ENCODE results near the gene FKBP10.
A peak's percentile ranks its signal among the peaks of the same experiment; 100 is the strongest.
"Not testable (repeated sequence)": the region's sequence is repeated elsewhere in the genome, so short reads cannot be mapped to it uniquely, and the experiment has no call there.

Gene FKBP10

DNA sequence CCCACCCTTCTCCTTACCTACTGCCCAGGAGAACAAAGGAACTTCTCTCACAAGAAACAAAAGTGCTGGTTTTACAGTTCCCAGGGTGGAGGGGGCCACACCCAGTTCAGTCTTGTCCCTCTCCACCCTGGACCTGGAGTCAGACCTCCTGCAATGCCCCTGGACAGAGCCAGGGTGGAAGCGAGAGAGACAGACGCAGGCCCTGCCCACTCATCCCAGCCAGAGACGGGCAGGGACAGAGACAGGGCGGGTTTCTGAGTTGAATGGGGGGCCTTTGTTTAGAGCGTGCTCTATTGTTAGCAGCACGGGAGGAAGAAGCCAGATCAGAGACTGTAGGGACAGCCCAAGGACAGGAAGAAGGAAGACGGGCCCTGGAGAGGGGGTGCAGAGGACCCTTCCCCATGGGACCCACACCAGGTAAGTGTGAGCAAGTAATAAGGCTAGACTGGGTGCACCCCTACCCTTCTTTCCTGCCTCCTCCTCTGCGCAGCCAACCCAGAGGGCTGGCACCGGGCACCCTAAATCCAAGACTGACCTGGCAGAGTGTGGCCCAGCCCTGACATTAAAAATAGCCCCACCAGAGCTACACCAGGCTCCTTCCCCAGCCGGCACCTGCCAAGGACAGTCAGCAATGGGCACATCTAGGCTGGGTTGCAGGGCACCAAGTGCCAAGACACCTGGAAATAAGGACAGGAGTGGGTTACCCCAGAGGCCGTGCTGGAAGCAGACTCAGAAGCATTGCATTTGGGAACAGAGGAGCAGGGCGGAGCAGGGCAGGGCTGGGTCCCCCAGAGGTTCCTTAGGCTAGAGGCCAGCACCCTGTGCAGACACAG lies 37.2 kb upstream of the FKBP10 start:
- H3K4me3 ChIP-seq: no peak overlapping the region
- peak overlapping the region in 1 of 2 donors; percentile 16 for H3K27ac ChIP-seq
- TF ChIP-seq, protein P1, sequence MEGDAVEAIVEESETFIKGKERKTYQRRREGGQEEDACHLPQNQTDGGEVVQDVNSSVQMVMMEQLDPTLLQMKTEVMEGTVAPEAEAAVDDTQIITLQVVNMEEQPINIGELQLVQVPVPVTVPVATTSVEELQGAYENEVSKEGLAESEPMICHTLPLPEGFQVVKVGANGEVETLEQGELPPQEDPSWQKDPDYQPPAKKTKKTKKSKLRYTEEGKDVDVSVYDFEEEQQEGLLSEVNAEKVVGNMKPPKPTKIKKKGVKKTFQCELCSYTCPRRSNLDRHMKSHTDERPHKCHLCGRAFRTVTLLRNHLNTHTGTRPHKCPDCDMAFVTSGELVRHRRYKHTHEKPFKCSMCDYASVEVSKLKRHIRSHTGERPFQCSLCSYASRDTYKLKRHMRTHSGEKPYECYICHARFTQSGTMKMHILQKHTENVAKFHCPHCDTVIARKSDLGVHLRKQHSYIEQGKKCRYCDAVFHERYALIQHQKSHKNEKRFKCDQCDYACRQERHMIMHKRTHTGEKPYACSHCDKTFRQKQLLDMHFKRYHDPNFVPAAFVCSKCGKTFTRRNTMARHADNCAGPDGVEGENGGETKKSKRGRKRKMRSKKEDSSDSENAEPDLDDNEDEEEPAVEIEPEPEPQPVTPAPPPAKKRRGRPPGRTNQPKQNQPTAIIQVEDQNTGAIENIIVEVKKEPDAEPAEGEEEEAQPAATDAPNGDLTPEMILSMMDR (IDR thresholded peaks at IDR 0.05): no peak
- DNase-seq (ENCODE audit: low spot score): no peak

DNA sequence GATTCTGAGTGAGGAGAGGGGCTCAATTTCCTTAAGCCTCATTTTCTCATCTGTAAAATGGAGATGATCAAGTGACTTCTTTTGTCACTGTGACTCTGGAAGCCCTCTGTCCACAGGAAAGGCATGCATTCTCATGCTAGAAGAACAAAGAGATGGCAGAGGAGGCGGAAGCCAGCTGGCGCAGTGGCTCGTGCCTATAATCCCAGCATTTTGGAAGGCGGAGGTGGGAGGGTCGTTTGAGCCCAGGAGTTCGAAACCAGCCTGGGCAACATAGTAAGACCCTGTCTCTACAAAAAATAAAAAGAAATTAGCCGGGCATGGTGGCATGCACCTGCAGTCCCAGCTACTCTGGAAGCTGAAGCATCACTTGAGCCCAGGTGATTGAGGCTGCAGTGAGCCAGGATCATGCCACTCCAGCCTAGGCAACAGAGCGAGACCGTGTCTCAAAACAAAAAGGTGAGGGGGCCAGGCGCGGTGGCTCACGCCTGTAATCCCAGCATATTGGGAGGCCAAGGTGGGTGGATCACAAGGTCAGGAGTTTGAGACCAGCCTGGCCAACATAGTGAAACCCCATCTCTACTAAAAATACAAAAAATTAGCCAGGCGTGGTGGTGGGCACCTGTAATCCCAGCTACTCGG lies 36.4 kb upstream of the FKBP10 start:
- H3K27ac ChIP-seq; DNase-seq (ENCODE audit: low spot score); H3K4me3 ChIP-seq: not testable (repeated sequence)

DNA sequence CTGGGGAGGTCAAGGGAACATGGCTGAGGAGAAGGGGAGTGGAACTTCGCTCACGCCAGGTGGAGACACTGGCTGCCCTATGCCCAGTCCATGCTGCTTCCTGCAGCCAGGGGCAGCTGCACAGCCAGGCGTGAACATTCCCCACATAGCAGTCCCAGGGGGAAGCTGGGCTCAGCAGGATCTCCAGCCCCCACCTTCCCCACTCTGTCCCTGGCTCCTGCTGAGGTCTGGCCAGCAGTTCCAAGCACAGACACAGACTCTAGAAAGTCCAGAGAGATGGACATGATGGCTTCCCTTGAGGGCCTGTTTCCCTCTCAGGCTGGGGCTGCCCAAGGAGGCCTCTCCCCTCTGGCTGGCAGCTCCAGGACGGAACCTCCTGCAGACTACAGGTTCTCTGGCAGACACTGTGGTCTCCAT lies 35.6 kb upstream of the FKBP10 start:
- Histone ChIP-seq H3K27ac (peak overlapping the region; percentile 74 to 85), H3K4me3 (peak overlapping the region; percentile 1)
- TF ChIP-seq, protein P1 (IDR thresholded peaks at IDR 0.05): no peak
- no peak for DNase-seq (ENCODE audit: low spot score)

DNA sequence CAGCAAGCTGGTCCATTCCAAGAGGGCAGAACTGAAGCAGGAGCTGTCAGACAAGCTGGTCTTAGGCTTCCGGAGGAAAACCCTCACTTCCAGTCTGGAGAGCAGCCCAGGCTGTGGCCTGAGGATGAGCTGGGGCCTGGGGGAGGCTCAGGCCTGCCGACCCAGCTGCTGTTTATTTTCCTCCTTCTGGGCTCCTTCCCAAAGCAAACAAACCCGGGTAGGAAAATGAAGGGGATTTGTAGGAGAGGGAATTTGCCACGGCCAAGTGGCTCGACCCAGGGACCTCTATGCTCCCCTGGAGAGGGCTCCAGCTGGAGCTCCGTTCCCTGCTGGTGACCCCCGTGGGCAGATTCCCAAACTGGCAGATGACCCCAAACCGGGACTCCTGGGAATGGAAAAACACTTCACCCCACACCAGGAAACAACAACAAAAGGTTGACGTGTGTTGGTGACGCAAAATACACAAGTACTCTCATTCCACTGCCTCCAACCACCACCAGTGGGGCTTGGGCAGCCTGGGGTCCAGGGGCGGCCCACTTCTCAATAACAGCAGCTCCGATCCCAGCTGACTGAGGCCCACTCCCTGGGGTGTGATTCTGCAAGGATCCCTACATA lies 35.1 kb upstream of the FKBP10 start:
- Histone ChIP-seq H3K27ac (peak overlapping the region; percentile 74 to 85), H3K4me3 (peak overlapping the region; percentile 1)
- no peak for DNase-seq (ENCODE audit: low spot score)
- TF ChIP-seq, protein P1 (IDR thresholded peaks at IDR 0.05): no peak

DNA sequence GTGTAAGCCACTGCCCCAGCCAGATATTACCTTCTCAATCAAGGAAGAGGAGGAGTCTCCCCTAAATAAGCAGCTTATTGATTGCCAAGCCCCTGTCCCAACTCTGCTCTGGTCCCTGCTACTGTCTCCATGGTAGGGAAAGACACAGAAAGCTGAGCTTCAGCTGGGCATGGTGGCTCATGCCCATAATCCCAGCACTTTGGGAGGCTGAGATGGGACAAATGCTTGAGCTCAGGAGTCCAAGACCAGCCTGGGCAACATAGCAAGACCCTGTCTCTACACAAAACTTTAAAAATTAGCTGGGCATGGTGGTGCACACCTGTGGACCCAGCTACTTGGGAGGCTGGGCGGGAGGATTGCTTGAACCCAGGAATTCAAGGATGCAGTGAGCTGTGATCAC lies 32.9 kb upstream of the FKBP10 start:
- H3K4me3 ChIP-seq: no peak overlapping the region
- TF ChIP-seq, protein P1 (IDR thresholded peaks at IDR 0.05): no peak
- no peak for DNase-seq (ENCODE audit: low spot score)
- H3K27ac ChIP-seq: no peak overlapping the region

DNA sequence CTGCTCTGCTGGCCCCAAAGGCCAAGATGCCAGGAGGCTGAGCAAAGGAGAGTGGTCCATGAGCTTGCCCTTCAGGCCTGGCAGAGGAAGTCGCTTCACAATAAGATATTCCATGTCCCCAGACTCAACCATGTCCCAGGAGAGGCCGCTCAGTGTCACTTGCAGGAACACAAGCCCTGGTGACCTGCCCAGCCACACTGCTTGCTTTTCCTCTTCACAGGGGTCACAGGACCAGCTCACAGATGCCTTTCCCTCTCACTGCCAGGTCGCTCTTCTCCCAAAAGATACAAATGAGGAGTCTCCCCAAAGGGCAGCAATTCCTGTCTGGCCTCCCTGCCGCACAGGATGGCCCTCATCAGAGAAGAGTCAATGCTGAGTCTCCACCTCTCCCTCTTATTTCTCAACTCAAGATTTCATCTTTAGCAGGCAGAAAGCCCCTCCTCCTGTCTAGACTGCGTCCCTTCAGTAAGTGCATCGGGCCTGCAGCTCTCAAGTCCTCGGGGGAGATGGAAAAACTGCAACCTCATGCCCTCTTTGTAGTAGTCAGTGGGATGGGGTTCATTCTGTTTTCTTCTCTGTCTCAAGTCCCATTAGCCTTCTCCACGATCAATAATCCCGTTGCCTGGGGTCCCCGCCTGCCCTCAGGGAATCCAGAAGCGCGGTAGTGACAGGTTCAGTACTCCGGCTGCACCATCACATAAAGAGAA lies 31.2 kb upstream of the FKBP10 start:
- TF ChIP-seq, protein P1 (IDR thresholded peaks at IDR 0.05): no peak
- Histone ChIP-seq H3K27ac (peak overlapping the region; percentile 77 to 88), H3K4me3 (no peak overlapping the region)
- DNase-seq (ENCODE audit: low spot score): no peak

DNA sequence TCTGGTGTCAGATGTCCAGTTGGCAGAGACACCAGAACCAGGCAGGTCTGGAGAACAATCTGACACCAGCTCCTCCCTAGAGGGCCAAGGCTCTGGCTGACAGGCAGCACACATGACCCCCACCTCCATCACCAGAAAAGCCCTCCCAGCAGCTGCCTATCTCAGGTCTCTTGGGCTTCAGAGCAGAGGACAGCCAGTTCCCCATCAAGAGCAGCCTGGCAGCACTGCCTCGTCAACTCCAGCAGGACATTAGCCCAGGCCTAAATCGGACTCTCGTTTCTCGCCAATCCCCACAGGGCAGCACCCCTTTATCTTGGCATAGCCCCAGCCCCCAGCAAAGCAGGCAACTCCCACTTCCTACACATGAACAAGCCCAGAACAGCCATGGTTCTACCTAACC lies 30.7 kb upstream of the FKBP10 start:
- Histone ChIP-seq H3K27ac (peak overlapping the region; percentile 77 to 88), H3K4me3 (peak overlapping the region; percentile 33)
- TF ChIP-seq, protein P1 (IDR thresholded peaks at IDR 0.05): no peak
- peak; percentile 85 for DNase-seq (ENCODE audit: low spot score)
